K562 (cell line): ENCODE data around the gene QRFP.

ENCODE experiments used
- CHD1 ChIP-seq: fragments of 200-600 bp; sonication (generic); IDR thresholded peaks from one replicate; pipeline ENCODE4 v1.6.1; 2012; ENCODE audit warnings: mild to moderate bottlenecking, moderate library complexity, low read length, inconsistent platforms
- E4F1 ChIP-seq: fragments of 250-450 bp; sonication (Bioruptor Pico); IDR thresholded peaks from 2 replicates; pipeline ENCODE4 v1.5.0; 2021; ENCODE audit warnings: mild to moderate bottlenecking, borderline replicate concordance
- ESRRB ChIP-seq: fragments of 250-450 bp; sonication (Bioruptor Pico); IDR thresholded peaks from 2 replicates; pipeline ENCODE4 v1.5.0; 2020; ENCODE audit warnings: mild to moderate bottlenecking, moderate library complexity, borderline replicate concordance
- GABPA ChIP-seq: fragments of 200-800 bp; sonication (Bioruptor generic); conservative IDR thresholded peaks from 2 replicates; pipeline ENCODE4 v1.6.1; 2016; ENCODE audit warnings: low read depth, missing genetic modification characterization, missing compliant biosample characterization

- TF ChIP-seq E4F1 (CRISPR knock-in tag) (no peak), CHD1 (no peak), GABPA (tag) (no peak), ESRRB (CRISPR knock-in tag) (no peak)
These were observed 45.5 kb upstream of the QRFP start for GRCh38 chr9:130942084-130942483.
